ENCODE measurements around the gene C7orf25.
A peak's percentile ranks its signal among the peaks of the same experiment; 100 is the strongest.
"Not testable (repeated sequence)": the region's sequence is repeated elsewhere in the genome, so short reads cannot be mapped to it uniquely, and the experiment has no call there.

The C7orf25 gene

DNA sequence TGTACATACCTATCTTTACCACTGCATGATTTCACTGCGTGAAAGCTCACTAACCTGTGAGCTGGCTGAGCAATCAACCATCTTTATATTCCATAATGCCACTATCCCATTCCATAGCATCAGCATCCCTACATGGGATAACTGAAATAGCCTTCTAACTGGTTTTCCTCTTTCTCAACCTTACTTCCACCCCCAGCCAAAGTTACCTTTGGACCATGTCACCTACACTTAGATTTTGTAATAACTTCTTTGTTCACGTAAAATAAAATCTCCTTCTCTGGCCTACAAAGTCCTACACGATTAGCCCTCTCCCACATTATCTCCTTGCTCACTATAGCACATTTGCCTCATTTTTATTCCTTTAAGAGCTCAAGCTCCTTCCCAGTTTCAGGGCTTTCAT is 17.6 kb upstream of the C7orf25 start:
- no peak for DNase-seq (ENCODE audit: low read depth, low spot score)

DNA sequence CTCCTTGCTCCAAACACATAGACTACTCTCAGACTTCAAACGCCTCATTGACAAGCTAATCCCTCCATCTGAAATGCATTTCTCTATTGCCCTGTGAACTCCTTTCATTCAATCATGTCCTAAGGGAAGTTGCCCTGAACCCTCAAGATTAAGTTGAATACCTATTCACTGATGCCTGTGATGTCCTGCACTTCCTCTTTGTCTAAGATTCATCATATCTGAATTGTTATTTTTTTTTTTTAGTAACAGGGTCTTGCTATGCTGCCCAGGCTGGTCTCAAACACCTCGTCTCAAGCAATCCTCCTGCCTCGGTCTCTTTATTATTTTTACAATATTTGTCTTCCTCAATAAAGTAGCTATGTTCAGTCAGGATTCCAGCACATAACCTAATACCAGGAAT is 16.9 kb upstream of the C7orf25 start:
- DNase-seq (ENCODE audit: low read depth, low spot score), result no peak

GRCh38 chr7:42926204-42926603 is 14.3 kb upstream of the C7orf25 start:
- no peak for DNase-seq (ENCODE audit: low read depth, low spot score)

- no peak for DNase-seq (ENCODE audit: low read depth, low spot score)
Observed at GRCh38 chr7:42925630-42926029, 13.8 kb upstream of the C7orf25 start.

GRCh38 chr7:42924223-42924838 is 12.5 kb upstream of the C7orf25 start:
- DNase-seq (ENCODE audit: low read depth, low spot score), result no peak

- no peak for DNase-seq (ENCODE audit: low read depth, low spot score)
Observed at GRCh38 chr7:42922017-42922753, 10.3 kb upstream of the C7orf25 start.

DNA sequence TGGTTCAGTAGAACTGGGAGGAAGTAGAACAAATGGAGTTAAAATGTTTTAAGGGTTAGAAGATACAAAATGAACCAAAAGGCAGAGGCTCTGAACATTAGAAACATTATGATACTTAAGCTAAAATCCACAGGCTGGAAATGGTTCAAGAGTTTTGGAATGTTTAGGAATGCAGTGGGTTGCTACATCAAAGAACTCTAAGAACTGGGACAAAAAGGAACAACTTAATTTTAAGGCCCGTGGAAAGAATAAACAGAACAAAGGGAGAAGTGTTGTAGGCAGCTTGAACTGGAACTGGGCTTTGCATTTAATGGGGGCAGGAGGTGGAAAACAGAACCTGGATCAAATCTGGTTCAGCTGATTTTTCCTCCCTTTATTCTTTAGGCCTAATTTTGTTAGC is 3.5 kb upstream of the C7orf25 start:
- DNase-seq (ENCODE audit: low read depth, low spot score), result peak; percentile 60

DNA sequence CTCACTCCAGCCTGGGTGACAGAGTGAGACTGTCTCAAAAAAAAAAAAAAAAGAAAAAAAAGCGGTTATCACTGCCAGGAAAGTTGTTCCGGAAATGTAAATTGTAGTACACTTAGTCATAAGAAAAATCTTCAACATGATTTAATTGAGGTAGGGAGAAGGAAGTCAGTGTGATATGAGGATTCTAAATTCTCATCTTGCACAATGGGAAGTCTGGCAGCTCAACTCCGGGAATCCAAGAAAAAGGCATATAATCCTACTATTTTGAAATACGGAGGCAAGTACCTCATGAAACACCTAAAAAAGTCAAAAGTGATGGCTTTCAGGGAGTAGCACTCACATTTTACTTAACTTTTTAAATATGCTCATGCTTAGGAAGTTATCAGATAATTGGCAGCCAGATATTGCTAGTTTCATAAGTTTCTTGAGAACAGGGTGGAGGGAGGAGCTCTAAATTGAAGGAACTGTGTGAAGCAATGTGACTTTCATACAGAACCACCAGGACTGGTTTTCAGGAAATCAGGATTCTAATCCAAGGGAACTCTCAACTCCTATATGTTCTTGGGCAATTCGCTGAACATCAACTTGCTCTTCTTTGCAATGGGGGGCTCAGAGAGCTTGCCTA is 2.7 kb upstream of the C7orf25 start:
- DNase-seq (ENCODE audit: low read depth, low spot score), result peak; percentile 35

- DNase-seq (ENCODE audit: low read depth, low spot score), result no peak
Observed at GRCh38 chr7:42914009-42914408, 2.1 kb upstream of the C7orf25 start.

- peak; percentile 72 for DNase-seq (ENCODE audit: low read depth, low spot score)
Observed at GRCh38 chr7:42913591-42913990, 1.7 kb upstream of the C7orf25 start.

GRCh38 chr7:42910306-42910705 is 1.6 kb downstream of the C7orf25 start:
- DNase-seq (ENCODE audit: low read depth, low spot score), result no peak

DNA sequence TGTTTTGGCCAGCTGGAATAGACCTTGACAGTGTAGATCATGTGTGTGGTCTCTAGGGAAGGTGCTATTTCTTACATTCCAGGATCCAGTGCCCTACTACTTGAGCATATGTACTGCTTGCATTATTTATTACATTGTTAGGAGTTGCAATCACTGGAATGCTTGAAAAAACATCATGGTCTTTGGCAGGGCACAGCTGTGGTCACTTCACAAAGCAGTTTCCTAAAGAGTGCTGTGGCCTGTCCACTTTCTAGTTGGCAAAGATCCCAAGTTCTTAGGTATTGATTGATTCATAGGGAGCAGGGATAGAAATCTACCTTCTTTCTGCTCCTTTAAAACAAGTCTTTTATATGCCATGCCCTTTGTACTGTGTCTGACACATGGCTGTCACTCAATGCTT is 4.6 kb downstream of the C7orf25 start:
- peak; percentile 78 for DNase-seq (ENCODE audit: low read depth, low spot score)

GRCh38 chr7:42906181-42906580 is 5.7 kb downstream of the C7orf25 start:
- no peak for DNase-seq (ENCODE audit: low read depth, low spot score)

GRCh38 chr7:42902331-42902730 is 9.5 kb downstream of the C7orf25 start:
- no peak for DNase-seq (ENCODE audit: low read depth, low spot score)

GRCh38 chr7:42900842-42901241 is 11.0 kb downstream of the C7orf25 start:
- DNase-seq (ENCODE audit: low read depth, low spot score), result no peak

DNA sequence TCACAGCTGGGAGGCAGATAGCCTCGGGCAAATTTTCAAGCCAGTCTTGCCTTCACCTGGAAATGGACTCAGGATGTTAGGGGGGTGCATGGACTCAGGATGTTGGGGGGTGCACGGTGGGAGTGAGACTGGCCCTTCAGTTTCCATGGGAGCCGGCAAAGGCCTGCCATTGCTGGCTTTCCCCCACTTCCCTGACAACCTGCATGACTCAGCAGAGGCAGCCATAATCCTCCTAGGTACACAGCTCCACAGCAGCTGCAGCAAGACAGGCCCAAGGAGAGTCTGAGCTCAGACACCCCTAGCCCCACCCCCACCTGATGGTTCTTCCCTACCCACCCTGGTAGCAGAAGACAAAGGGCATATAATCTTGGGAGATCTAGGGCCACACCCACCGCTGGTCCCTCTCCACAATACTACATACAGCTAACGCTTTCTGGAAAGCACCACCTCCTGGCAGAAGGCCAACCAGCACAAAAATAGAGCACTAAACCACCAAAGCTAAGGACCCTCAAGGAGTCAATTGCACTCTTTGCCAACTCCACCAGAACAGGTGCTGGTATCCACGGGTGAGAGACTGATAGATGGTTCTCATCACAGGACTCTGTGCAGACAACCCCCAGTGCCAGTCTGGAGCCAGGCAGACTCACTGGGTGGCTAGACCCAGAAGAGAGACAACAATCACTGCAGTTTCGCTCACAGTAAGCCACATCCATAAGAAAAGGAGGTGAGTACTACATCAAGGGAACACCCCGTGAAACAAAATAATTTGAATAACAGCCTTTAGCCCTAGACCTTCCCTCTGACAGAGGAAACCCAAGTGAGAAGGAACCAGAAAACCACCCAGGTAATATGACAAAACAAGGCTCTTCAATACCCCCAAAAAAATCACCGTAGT is 18.3 kb downstream of the C7orf25 start:
- no peak for DNase-seq (ENCODE audit: low read depth, low spot score)

DNA sequence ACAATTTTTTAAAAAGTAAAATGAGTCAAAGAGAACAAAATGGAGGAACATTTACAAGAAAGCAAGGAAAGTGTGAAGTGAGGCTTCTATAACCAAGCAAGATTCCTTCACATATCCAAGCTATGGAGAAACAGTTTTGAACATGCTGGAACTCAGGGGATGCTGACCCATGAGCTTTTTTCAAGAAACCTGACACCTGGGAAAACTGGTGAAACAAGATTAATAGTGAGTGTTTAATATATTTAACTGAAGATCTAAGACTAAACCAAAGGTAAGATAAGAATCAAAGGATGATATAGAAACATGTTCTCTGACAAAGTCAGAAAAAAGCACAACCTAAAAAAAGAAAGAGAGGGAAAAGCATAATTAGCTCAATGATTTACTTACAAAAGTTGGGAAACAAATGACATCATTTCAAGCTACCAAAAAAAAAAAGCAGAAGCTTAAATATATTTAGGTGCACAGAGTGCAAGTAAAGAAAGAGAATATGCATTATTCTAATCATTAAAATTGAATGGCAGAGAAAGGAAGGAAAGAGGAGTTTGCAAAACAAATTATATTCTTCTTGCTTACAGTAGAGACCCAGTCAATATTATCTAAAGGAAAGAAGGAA is 24.9 kb downstream of the C7orf25 start:
- no peak for DNase-seq (ENCODE audit: low read depth, low spot score)

DNA sequence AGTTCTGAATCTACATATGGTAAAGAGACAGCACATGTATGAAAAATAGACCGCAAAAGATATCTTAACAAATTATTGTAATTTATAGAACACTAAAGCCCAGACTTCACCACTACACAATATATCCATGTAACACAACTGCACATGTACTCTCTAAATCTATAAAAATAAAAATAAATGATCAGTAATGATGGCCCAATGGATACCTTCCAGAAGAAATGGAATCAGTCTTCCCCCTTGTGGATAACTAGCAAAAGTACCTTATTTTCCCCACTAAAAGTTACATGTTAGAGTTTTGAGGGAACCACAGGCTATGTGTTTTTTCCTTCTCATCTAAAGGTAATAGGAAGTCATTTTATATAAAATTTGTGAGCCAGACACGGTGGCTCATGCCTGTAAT is 25.7 kb downstream of the C7orf25 start:
- DNase-seq (ENCODE audit: low read depth, low spot score), result no peak

DNA sequence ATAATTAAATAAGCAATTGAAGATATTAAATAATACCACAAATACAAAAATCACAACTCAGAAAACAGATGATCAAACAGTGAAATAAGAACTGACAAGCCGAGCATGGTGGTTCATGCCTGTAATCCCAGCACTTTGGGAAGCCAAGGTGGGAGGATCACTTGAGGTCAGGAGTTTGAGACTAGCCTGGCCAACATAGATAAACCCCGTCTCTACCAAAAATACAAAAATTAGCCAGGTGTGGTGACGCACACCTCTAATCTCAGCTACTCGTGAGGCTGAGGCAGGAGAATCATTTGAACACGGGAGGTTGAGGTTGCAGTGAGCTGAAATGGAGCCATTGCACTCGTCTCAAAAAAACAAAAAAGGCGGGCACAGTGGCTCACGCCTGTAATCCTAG is 26.7 kb downstream of the C7orf25 start:
- not testable (repeated sequence) for DNase-seq (ENCODE audit: low read depth, low spot score)

GRCh38 chr7:42883950-42884349 is 27.9 kb downstream of the C7orf25 start:
- DNase-seq (ENCODE audit: low read depth, low spot score), result peak; percentile 39

DNA sequence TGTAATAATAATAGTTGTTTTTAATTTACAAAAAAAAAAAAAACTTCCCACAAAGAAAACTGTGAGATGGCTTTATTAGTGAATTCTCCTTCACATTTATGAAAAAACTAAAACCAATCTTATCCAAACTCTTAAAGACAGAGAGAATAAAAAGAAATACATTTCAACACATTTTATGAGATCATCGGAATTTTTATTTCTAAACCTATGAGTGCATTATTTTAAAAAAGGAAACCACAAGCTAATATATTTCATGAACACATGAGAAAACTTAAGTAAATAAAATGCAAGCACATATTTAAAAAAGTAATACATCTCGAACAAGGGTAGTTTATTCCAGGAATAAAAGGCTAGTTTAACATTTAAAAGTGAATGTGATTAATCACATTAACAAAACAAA is 31.5 kb downstream of the C7orf25 start:
- DNase-seq (ENCODE audit: low read depth, low spot score), result no peak

DNA sequence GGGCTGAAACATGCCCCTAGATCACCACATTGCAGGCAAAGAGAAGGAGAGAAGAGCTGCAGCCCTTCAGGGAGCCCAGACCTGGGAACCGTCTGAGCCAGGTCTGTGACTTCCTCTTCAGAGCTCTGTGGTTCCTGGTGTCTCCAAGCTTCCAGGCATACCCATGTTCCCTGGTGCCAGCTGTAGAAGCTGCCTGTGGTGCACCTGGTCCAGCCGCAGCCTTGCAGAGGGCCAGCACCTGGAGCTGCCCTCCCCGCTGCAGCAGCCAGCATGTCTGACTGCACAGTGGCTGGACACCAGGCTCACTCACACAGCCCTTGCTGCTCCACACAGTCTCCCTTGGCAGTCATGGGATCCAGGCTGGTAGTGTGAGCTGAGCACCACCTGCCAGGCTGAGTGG is 33.6 kb downstream of the C7orf25 start:
- DNase-seq (ENCODE audit: low read depth, low spot score), result no peak

Data from astrocyte of the hippocampus (primary cell).